ENCODE results near the gene WDFY1.

DNA sequence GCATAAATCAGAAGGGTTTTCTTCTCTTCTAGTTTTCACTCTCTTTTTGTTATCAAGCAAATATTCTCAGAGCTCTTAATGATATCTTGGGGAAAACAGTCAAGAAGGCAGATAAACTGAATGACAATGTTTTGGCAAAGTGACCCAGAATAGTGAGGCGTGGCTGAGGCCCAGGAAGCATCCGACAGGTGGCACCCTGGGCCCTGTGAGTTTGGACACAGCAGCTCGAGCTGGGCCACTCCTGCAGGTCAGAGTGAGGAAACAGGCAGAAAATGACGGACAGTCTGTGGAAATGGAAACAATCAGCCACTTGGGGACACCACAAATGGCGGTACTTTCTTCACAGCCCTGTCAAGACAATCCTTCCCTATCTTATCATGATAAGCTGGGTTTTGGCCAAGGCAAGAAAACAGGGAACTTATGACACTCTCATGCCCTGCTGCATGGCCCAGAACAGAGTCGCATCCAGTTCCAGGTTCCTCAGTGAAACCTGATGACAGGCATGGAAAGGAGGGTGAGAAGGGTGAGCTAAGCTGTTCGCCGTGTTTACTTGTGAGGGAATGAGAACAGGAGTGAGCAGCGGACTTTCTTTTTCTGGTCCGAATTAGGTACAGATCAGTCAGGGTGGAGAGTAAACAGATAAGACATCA is 44.2 kb upstream of the WDFY1 start:
- TF ChIP-seq YY1 (IDR thresholded peaks at IDR 0.05; ENCODE audit: insufficient read depth, insufficient read length) = no peak
- no peak for TF ChIP-seq ZNF274 (IDR thresholded peaks at IDR 0.05; ENCODE audit: low read depth, low read length)
